Tibial nerve (tissue), 3 donors: Measurements from ENCODE around the gene SCN4B.

Experiments
- CTCF ChIP-seq, 5 experiments: fragments of 200-600 bp in 3 of 5; fragments of 450-650 bp in 2 of 5; sonication (generic) in 3 of 5; IDR thresholded peaks; one replicate each; pipeline ENCODE4 v1.5.1; 2016 to 2019; ENCODE audit warnings: antibody characterized with exemption in 5 of 5, mild to moderate bottlenecking in 3 of 5, moderate library complexity in 2 of 5
- POLR2A ChIP-seq, 2 donors: fragments of 450-650 bp; IDR thresholded peaks; one replicate each; pipeline ENCODE4 v1.6.1; 2017; ENCODE audit warnings: antibody characterized with exemption in 2 of 2, mild to moderate bottlenecking in 2 of 2, moderate library complexity in 2 of 2

GRCh38 chr11:118106789-118107335 lies 45.8 kb downstream of the SCN4B start:
- TF ChIP-seq CTCF (IDR thresholded peaks at IDR 0.05) (no peak), POLR2A (IDR thresholded peaks at IDR 0.05) (no peak)
